Skeletal muscle tissue (tissue), 5 donors: ENCODE data around the gene TNIK. TPM values are rescaled to one million over a fixed set of nuclear protein-coding genes. Genes with fewer than 3 reads are reported as not detected.

Experiments
- H3K27ac ChIP-seq: one replicate; pipeline ENCODE4 v1.7.0; 2013; ENCODE audit warnings: mild to moderate bottlenecking, low read depth, low read length, inconsistent platforms
- H3K27me3 ChIP-seq, 3 donors: one replicate each; pipeline ENCODE4 v1.7.0; 2013; ENCODE audit warnings: low read length in 3 of 3; ENCODE audit not compliant: control insufficient read depth in 3 of 3, insufficient read depth in 3 of 3
- H3K36me3 ChIP-seq, 3 donors: one replicate each; pipeline ENCODE4 v1.7.0; 2013; ENCODE audit warnings: low read length in 3 of 3; ENCODE audit not compliant: control insufficient read depth in 3 of 3, insufficient read depth in 3 of 3
- H3K4me1 ChIP-seq, 3 donors: one replicate each; pipeline ENCODE4 v1.7.0; 2013; ENCODE audit warnings: low read length in 3 of 3, mild to moderate bottlenecking in 3 of 3; ENCODE audit not compliant: control insufficient read depth in 3 of 3, insufficient read depth in 3 of 3
- H3K4me3 ChIP-seq, 3 donors: one replicate each; pipeline ENCODE4 v1.7.0; 2013; ENCODE audit warnings: low read length in 3 of 3
- H3K9ac ChIP-seq, 3 donors: one replicate each; pipeline ENCODE4 v1.7.0; 2013; ENCODE audit warnings: low read length in 3 of 3, mild to moderate bottlenecking in 3 of 3, moderate library complexity in 2 of 3, low read depth in 1 of 3
- H3K9me3 ChIP-seq, 3 donors: one replicate each; pipeline ENCODE4 v1.7.0; 2013; ENCODE audit warnings: low read length in 3 of 3; ENCODE audit not compliant: control insufficient read depth in 3 of 3
- small RNA-seq: library from RNA; depleted of rRNA; stranded (forward); fragments of <200 nt; gene quantifications from one replicate; pipeline ENCODE3, GENCODE V24; 2014
- total RNA-seq: library from RNA; depleted of rRNA; stranded (reverse); fragments of >200 nt; gene quantifications from one replicate; pipeline ENCODE4 v1.2.3, GENCODE V29; 2014
- donor health status: Osteomylitis.

Gene TNIK
- total RNA-seq, 1 donor from 2014 or later: 31.3 TPM

DNA sequence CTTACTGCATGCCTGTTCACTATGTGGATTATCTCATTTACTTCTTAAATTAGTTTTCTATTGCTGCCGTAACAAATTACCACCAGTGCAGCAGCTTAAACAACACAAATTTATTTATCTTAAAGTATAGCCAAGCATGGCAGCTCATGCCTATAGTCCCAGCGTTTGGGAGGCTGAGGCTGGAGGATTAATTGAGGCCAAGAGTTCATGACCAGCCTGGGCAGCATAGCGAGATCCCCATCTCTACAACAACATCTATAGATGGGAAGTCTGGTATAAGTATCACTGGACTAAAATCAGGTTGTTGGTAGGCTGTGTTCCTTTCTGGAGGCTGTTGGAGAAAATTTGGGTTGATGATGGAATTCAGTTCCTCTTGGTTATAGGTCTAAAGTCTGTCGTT lies 438.8 kb downstream of the TNIK start:
- Histone ChIP-seq H3K9me3 (no peaks in the 10 kb centered on the region), H3K27ac (no peak overlapping the region), H3K4me1 (no peaks in the 10 kb centered on the region), H3K36me3 (no peaks in the 10 kb centered on the region), H3K9ac (no peak overlapping the region), H3K27me3 (no peaks in the 10 kb centered on the region), H3K4me3 (no peak overlapping the region)

DNA sequence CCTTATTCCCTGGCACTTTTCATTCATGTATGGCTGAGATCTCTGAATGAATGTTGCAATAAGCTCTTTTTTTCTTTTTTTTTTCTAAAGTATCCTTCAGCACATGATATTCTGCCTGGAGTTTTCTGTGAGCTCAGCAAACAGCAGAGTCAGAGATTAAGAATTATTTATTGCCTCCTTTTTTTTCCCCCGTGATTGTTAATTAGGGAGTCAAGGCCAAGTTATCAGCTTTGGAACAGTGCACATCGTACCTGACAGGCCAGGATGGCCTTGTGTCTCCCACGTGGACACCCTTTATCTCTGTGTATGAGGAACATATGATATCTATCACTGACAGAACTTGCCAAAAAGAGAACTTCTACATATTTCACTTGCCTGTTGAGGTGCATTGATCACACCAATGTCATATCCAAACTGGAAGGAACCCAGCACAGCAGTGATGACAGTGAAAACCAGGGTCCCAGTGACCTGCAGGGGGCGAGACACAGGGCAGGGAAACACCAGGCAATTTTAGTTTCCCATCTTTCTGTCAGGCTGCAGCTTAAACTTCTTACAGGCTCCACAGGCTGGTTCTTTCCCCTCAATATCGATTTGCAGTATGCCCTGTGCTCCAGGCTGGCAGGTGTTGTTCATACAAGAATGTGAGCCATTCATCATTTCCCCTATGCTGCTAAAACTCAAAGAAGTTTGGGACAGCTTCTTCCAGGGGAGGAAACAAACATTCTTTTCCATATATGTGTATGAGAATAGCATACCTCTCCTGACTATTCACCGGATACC lies 441.9 kb downstream of the TNIK start:
- Histone ChIP-seq H3K27me3 (no peaks in the 10 kb centered on the region), H3K27ac (no peak overlapping the region), H3K9ac (no peak overlapping the region), H3K36me3 (no peaks in the 10 kb centered on the region), H3K4me3 (no peak overlapping the region), H3K9me3 (no peaks in the 10 kb centered on the region), H3K4me1 (no peaks in the 10 kb centered on the region)

DNA sequence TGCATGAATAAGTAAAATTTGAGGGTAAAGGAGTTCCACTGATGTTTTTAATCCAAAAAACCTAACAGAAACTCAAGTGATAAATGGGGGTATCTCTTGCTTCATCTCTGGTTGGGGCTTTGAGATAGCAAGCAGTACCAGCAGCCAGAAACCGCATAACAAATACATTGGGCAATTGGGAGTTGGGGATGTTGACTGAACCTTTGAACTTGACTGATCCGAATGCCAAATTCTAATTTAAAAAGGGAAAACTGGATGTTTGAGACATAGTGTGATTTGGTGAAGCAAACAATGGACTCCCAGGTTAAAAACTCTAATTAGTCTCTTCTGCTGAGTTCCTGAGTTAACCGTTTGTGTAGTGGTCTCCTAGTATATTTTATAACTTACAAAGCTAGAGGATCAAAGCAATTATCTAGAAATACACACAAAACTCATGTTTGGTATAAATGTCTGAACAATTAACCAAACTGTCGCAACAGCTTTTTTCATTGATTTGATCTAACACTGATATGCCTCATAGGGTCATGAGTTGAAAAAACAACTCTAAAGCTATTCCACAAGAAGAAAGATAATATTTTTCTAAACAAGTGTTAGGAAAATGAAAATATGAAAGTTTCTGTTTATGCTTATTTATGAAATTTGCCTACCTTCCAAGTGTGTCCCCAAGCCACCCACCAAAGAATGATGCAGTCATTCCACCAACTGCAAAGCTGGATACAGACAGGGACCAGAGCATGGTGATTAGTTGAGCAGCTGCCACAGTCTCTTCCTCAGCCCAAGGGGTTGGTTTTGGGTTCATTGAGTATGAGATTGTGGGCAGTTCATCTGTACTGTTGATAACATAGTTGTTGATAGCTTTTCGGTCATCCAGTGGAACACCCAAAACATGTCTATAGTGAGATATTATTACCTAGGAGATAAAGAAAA lies 446.1 kb downstream of the TNIK start:
- no peak overlapping the region for H3K27ac ChIP-seq
- no peaks in the 10 kb centered on the region for H3K4me1 ChIP-seq
- H3K9me3 ChIP-seq: no peaks in the 10 kb centered on the region
- H3K27me3 ChIP-seq: no peaks in the 10 kb centered on the region
- H3K4me3 ChIP-seq: no peak overlapping the region
- H3K9ac ChIP-seq: no peak overlapping the region
- no peaks in the 10 kb centered on the region for H3K36me3 ChIP-seq

DNA sequence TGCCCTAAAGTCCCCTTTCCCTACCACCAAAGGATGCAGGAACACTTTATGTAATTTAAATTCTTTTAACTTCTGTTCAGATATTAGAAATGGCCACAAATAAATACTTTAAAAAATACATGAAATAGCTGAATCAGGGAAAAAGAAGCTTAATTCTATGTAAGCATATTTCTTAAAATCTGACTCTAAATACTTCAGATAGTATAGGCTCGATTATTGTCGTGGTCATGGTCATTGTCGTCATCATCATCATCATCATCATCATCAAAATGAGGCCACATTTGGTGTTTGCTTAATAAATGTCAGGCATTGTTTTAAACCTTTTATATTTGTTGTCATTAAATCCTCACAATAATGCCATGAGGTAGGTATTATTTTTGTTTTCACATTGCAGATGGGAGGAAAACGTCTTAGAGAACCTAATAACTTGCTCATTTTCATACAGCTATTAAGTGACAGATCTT lies 448.3 kb downstream of the TNIK start:
- H3K4me3 ChIP-seq: no peak overlapping the region
- no peak overlapping the region for H3K9ac ChIP-seq
- no peak overlapping the region for H3K27ac ChIP-seq
- H3K9me3 ChIP-seq: no peaks in the 10 kb centered on the region
- no peaks in the 10 kb centered on the region for H3K4me1 ChIP-seq
- H3K36me3 ChIP-seq: no peaks in the 10 kb centered on the region
- H3K27me3 ChIP-seq: no peaks in the 10 kb centered on the region

Small RNA genes within 50 kb of the gene (small RNA-seq; reads per million reads assigned to genes)
- gene MIR569: not detected
- not detected for gene RF00019
- not detected for gene RNU6-348P
